Stimulated activated CD8-positive, alpha-beta memory T cell treated with anti-CD3 and anti-CD28 coated beads, Interleukin-12 subunit alpha, Interleukin-12 subunit beta, amount 100 ng/mL, for 24 hours (primary cell): ENCODE data around the gene GRIK3.
"Not testable (repeated sequence)": the region's sequence is repeated elsewhere in the genome, so short reads cannot be mapped to it uniquely, and the experiment has no call there.

Source experiments
- DNase-seq: peaks from one replicate; pipeline ENCODE4 v3.0.0-alpha.2; 2020; ENCODE audit errors: extremely low read depth

Gene GRIK3

DNA sequence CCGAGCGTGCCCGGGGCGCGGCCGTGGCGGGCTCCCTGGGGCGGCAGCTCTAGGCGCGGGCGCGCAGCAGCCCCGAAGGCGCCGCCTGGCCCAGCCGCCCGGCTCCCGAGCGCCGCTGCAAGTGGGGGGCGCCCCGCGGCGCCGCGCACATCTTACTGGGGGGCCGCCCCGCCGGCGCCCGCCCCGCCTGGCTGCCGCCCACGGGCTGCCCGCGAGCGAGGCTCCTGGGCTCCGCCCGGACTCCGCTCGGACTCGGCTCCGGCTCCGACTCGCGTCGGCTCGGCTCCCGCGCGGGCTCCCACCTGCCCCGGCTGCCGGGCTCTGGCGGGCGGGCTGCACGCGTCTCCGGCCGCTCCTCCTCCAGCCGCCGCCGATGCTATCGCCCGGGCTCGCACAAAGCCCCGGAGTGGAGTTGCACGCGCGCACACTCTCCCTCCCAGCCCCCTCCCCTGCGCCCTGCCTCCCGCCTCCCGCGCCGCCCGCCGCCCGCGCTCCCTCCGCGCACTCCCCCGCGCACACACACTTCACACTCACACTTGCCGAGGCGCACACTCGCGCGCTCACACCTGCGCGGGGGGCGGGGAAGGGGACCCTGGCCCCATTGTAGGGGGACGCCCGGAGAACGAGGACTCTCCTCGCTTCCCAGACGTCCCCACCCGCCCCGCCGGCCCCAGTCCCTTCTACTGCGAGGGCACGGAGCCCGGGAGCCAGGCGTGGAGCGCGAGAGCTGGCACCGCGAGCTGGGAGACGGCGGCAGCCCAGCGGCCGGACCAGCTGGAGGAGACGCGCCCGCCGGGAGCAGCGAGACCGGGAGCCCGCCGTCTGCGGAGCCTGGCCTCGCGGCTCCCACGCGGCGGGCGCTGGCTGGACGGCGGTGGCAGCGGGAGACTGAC is at the start of gene GRIK3:
Gene GRIK3 (minus strand): TSS at position 395 of the 893 bp plus-strand sequence. CDS start 407 bp downstream, outside the sequence.
- no peak for DNase-seq

DNA sequence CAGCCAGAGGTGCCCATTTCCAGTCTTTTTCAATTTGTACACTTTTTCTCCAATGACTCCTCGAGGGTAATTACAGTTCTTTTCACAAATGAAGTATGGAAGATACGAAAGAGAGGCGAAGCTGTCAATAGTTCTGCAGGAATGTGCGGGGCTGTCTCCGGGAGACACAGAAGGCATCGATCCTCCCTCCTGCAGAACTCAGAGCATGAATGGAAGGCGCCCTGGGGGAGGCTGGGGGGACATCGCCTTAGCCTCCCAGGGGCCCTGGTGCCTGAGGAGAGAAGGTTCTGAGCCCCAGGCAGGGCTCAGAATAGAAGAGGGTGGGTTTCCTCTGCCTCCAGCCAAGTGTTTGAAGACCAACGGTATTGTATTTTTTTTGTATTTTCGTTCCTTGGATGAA is 49.7 kb upstream of the GRIK3 start:
- no peak for DNase-seq

DNA sequence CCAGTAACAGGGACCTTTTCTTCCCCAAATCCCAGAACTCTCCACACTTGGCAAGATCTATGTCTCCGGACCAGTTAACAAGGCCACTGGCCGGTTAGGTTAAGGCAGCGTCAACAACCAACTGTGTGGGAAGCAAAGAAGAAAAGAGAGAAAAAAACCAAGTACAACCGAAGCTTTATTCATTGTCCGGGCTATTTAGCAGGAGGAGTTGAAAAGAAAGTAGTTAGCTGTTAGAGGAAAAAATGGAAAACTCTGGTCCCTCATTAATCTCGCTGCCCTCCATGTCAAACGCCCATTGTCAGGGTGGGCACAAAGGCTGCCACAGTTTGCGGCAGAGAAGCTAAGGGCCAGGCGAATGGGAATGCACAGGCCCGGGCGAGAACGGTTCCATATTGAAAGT is 49.3 kb upstream of the GRIK3 start:
- DNase-seq: no peak

DNA sequence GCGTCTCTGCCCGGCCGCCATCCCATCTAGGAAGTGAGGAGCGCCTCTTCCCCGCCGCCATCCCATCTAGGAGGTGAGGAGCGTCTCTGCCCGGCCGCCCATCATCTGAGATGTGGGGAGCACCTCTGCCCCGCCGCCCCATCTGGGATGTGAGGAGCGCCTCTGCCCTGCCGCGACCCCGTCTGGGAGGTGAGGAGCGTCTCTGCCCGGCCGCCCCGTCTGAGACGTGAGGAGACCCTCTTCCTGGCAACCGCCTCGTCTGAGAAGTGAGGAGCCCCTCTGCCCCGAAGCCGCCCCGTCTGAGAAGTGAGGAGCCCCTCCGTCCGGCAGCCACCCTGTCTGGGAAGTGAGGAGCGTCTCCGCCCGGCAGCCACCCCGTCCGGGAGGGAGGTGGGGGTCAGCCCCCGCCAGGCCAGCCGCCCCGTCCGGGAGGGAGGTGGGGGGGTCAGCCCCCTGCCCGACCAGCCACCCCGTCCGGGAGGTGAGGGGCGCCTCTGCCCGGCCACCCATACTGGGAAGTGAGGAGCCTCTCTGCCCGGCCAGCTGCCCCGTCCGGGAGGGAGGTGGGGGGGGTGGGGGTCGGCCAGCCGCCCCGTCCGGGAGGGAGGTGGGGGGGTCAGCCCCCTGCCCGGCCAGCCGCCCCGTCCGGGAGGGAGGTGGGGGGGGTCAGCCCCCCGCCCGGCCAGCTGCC is 46.1 kb upstream of the GRIK3 start:
- DNase-seq: not testable (repeated sequence)

DNA sequence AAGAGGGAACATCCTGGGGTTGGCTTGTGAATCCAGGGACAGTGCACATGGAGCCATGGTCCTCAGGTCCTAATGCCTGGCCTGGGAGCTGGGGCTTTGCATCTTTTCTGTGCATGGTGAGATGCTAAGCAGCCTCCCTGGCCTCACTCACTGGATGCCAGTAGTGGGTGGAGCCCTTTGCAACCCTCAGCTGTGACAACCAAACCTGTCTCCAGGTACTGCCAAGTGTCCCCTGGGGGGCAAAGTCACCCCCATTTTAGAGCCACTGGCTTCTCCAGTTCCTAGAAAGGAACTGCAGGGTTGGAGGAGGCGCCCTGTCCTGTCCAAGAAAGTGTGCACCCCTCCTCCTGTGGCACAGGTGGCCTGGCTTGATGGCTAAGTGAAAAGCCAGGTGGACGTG is 44.6 kb upstream of the GRIK3 start:
- DNase-seq: no peak

DNA sequence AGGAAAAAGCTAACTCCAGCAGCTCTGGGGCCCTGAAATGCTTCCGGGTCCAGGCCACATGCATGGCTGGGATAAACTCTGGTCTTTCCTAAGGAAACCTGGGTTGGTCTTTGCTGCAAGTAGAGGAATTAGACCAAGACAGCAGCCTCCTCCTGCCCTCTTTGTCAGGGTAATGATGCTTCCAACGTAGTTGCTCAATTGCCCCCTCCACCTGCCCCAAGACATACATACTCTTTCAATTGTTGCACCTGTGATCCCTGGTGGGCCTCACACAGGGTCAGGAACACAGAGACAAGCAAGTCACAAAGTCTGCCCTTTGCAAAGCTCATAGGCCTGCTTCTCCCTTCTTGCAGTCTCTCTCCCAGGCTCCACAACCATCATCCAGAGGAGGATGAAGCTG is 41.9 kb upstream of the GRIK3 start:
- no peak for DNase-seq

DNA sequence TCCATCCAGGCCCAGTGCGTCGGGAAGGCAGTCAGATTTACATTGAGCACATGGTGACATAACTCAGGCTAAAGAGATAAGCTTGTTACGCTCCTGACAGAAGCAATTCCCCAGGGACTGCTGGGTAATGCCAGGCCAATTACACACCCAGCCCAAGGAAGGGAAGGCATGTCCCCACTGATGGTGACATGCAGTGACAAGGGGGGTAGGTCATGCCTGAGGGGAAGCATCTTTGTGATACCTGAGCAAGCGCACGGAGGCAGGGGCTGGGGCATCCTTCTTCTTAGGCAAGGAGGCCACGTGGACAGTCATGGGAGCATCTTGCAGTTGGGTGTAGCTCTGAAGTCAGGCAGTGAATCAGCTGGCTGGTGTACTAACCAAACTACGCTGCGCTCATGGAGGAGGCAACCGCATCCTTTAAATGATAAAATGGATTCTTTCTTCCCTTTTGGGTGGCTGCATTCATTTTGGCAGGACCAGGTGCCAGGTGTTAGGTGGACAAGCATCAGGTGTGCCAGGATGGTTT is 39.6 kb upstream of the GRIK3 start:
- DNase-seq: no peak

DNA sequence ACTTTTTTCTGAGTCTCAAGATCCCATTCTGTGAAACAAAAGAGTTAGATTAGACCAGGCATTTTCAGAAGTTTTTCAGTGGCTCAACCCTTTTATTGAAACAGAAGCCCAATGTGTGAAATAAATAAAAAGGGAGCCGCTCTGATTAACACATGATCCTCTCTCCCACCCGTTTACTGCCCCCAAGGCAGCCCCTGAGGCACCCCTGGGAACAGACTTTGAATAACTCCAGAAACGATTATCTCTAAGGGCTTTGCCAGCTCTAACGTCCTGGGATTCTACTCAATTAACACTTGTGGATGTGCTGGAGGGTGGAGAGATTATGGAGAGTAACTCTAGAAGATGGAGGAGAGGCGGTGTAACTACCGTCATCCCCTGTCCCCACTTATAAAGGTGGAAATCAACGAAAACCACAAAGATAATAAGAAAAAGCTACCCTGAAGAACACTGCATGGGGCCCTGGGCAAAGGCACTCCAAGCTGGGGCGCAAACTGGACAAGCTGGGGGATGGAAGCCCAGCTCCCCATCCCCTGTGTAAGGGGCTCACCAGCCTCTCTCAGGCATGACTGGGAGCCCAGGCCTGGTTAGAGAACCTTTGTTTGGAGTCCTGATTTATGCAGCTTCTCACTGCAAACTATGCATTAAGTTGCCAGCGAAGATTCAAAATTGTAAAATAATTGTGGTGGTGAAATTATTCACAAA is 39.0 kb upstream of the GRIK3 start:
- no peak for DNase-seq

DNA sequence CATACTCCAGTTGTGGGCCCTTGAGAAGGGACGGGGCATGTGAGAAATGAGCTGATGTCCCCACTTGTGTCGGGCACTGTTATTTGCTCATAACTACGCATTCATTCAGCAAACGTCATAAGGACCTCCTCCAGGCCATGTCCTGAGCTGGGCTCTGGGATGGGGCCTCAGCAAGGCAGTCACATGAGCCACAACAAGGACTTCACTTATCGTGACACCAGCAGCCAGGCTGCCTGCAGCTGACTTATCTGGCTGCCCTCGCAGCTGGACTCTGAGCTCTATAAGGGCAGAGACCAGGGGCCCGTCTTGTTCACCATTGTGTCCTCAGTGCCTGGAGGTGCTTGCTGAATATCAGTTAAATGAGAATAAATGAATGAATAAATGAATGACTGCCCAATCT is 37.5 kb upstream of the GRIK3 start:
- no peak for DNase-seq

DNA sequence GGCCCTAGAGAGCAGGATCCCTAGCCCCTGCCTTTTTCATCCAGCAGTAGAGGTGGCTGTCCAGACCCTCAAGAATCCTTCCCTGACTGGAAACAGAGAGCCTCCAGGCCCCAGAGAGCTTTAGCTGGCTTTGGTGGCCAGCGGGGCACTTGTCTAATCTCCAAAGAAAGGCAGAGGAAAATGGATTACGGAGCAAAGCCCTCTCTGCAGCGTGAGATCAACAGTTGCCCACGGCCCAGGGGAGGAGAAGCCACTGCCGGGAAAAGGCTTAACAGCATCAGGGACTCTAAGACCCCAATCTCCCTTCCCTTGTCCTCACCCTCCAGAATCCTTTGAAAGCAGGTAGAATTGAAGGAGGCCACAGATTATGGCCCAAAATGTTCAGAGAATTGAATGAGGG is 35.8 kb upstream of the GRIK3 start:
- DNase-seq: no peak

DNA sequence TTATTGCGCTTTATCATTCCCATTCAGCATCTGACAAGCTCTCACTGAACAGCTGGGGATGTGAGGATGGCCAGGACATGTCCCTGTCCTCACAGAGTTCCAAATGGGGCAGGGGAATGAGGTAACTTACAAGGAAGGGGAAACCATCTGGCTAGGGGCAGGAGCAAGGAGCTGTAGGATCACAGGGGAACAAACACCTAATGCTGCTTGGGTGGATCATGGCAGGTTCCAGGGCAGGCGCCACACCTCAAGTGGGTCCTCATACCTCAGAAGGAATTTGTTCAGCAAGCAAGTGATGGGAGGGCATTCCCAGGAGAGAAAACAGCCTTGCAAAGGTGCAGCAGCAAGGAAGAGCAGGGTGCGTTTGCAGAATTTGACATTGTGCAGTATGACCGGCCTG is 35.1 kb upstream of the GRIK3 start:
- no peak for DNase-seq

DNA sequence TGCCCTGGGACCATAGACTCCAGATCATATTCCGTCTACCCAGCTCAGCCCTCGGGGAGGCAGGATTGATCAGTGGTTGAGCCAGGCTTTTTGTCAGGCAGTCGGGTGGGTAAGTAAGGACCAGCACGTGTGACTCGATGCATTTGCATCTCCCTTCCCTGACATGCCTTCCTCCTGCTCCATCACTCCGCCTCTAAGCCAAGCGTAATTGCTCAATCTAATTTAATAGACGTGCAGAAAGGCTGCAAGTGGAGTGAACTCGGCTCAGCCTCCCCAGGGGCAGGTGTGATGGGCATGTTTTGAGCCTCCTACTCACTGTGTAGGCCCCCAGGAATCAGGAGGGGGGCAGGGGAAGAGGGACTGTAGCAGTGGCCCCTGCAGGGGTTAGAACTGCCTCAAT is 34.6 kb upstream of the GRIK3 start:
- no peak for DNase-seq

DNA sequence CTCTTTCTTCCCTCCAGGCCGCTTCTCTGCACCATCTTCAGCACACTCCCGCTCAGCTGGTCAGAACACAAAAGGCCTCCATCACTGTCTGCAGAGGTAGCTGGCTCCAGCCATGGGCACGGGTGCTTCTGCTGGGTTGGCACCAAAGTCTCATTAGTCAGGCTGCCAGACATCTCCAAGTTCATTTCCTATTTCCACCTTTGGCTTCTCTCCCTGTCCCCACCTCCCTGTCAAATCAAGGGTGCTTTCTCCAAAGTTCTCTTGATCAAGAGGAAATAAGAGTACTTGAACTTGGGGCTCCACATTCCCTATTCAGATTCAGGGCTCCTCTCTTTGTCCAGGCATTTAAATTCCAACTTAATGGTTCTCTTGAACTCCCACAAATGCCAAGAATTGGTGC is 33.9 kb upstream of the GRIK3 start:
- DNase-seq: no peak

DNA sequence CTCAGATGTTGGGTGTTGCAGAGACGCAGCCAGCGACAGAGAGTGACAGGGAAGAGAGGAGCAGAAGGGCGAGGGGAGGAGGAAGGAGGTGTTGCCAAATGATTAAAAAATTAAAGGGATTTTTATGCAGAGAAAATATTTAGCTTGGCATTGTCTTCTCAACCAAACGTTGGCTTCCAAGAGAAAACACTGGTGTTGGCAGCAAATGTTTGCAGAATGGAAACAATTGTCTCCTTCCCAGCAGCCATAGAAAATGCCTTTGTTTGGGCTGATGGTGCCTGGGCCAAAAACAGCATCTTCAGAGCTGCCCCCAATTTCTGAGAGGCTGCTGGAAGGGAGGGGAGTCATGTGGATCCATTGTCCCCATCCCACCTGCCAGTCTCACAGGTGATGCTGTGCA is 29.7 kb upstream of the GRIK3 start:
- DNase-seq: no peak

DNA sequence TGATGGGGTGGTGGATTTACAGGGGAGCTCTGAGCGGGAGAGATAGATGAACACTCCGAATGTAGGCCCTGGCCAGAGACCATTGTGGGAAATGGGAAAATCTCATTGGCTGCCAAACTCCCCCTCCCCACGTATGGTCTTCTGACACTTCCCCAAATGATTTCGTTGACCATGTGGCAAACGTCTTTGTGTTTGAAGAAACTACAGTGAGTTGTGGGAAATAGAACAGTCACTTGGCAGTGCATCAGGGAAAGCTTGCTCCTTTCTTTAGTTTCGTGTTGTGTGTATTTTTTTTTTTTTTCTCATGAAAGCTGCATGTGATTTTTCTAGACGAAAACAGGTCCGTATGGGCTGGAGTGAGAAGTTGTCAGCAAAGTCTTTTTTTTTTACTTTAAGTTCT is 25.0 kb upstream of the GRIK3 start:
- no peak for DNase-seq

DNA sequence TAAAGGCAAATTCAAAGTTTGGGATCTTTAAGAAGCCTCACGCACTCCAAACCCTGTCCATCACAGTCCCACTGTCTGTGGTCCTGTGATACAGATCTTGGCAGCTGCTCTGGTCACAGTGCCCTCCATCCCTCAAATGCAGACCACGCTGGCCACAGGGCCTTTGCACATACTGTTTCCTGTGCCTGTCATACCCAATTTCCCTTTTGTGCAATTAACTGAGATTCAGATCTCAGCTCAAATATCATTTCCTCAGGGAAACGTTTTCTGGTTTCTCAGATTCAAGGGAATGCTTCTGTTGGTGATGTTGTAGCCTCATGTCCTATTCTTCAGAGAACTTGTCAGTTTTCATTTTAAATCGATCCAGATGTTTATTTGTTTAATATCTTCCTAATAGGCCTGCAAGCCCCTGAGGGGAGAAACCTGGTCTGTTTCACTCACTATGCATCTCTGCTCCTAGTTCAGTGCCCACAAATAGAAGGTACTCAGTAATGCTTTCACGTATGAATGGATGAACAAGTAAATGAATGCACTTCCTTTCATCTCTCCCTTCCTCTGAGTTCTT is 24.2 kb upstream of the GRIK3 start:
- no peak for DNase-seq

DNA sequence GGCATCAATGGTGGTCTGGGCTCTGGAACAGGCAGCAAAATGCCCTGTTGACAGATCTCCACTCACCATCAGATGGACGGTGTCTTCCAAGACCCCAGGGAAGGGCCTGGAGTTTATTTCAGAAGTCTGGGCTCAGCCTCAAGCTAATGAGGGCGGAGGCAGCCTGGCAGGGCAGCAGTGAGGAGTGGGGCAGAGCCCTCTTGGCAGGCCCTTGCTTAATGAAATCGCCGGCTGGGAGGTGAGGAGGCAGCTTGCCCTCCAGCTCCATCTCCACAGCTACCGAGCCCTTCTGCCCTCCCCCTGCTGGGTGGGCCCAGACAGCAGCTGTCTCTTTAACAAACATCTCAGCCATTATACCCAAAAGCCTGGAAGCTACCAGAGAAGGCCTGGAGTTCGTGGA is 22.0 kb upstream of the GRIK3 start:
- DNase-seq: no peak

DNA sequence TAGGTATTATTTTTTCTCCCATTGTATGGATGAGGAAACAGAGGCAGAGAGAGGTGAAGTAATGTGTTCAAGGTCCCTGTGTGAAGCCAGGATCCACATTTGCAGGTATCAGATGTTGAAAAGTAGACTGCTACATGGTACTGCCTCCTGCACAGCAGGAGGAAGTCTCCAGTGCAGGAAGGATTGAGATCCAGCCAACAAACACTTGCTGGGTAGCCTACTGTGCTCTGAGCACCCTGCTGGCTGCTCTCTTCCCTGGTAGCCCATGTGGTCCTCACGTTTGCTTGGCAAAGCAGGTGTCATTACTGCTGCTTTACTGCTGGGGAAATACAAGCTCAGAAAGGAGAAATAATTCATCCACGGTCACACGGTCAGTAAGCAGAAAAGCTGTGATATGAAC is 21.3 kb upstream of the GRIK3 start:
- no peak for DNase-seq

DNA sequence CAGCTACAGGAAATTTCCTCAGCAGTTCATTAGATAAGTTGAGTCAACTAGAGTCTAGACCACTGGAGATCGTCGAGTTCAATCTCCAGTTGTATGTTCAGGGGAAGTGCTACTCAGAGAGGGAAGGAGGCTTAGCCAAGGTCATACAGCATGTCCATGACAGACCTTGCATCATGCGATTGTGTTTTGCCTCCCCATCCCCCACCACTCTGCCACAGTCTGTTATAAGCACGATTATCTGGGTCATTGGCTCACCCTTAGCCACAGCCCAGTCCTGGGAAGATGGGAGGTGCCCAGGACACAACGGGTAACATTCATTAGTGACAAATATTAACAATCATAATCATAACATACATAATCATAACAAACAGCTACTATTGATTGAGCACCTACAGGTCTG is 18.9 kb upstream of the GRIK3 start:
- no peak for DNase-seq

DNA sequence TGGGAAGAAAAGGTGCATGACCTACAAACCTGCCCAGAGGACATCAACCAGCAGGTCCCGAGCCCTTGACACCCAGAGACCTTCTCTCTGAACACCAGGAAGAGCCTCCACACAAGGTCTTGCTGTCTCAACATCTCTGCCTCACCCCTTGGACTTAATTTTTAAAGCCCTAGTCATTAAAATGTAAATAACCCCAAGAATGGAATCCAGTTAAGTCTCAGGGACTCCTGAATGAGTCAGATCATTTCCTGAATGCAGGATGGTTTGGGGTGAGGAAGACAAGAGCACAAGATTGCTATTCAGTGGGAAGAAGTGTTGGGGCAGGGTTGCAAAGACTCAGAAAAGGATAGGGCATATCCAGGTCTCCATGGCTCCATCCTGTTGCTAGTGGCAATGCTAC is 17.8 kb upstream of the GRIK3 start:
- DNase-seq: no peak

DNA sequence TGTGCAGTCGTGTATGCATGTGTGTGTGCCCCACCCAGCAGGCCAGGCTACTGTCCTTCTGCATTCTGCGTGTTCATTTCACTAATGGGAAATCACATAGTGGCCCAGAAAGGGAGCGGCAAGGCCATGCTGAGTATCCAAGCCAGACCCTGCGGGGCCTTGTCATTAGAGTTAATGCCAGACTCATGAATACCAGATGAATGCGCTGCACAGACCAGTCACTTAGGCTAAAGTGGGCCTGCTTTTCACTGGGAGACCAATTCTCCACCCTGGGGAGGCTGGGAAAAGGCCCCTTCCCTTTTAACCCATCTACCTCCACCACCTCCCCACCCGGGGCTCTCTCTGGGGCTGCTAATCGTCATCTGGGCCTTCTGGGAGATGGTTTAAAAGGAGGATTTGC is 17.0 kb upstream of the GRIK3 start:
- DNase-seq: no peak

DNA sequence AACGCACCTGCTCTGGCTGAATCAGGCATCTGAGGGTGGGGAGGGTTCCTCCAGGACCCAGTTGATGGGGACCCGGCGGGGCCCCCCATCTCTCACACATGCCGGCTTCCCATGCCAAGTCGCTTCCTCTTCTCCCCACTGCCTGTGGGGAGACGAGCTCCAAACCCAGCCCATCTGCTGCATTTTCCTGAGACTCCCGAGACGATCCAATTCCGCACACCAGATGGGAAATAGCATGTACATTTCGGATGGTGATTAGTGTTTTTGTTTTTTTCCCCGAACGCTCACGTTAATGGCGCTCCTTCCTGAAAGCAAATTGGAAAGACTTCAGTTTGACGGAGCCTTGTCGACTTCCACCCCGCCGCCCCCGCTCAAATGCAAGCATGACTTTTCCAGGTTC is 13.2 kb upstream of the GRIK3 start:
- no peak for DNase-seq
